Activated CD8-positive, alpha-beta T cell treated with anti-CD3 and anti-CD28 coated beads for 36 hours (primary cell): ENCODE data around the gene PTPN6. TPM values are rescaled to one million over a fixed set of nuclear protein-coding genes. Genes with fewer than 3 reads are reported as not detected.

ENCODE experiments used
- ATAC-seq: fragments of 200-7000 bp; cut with Tn5 transposase; one replicate; pipeline ENCODE4 v1.10.0; 2021; ENCODE audit warnings: mild to moderate bottlenecking, moderate library complexity
- CTCF ChIA-PET: fragments of 350-600 bp; sonication (Branson Sonifier 250); formaldehyde crosslinking; loops from one replicate; lab custom pipeline; 2021; ENCODE audit warnings: antibody characterized with exemption; lab: Charles Lee
- POLR2A ChIA-PET: fragments of 350-600 bp; sonication (Branson Sonifier 250); formaldehyde crosslinking; loops from one replicate; lab custom pipeline; 2021; ENCODE audit warnings: antibody characterized with exemption; lab: Charles Lee
- DNase-seq: peaks from one replicate; pipeline ENCODE4 v3.0.0-alpha.2; 2020
- H3K27ac Mint-ChIP-seq: one replicate; pipeline ENCODE4 v1.8.0; 2021; ENCODE audit warnings: mild to moderate bottlenecking, mixed read lengths
- H3K27me3 Mint-ChIP-seq: one replicate; pipeline ENCODE4 v1.8.0; 2021; ENCODE audit warnings: mixed read lengths
- H3K36me3 Mint-ChIP-seq: one replicate; pipeline ENCODE4 v1.8.0; 2021; ENCODE audit warnings: low read depth, mixed read lengths
- H3K4me1 Mint-ChIP-seq: one replicate; pipeline ENCODE4 v1.8.0; 2021; ENCODE audit warnings: low read depth, mixed read lengths
- H3K4me3 Mint-ChIP-seq: one replicate; pipeline ENCODE4 v1.8.0; 2021; ENCODE audit warnings: mild to moderate bottlenecking, moderate library complexity, mixed read lengths
- H3K9me3 Mint-ChIP-seq: one replicate; pipeline ENCODE4 v1.8.0; 2021; ENCODE audit warnings: mixed read lengths
- CTCF ChIP-seq: fragments of 200-600 bp; IDR thresholded peaks from one replicate; pipeline ENCODE4 v1.8.0; 2022; ENCODE audit warnings: antibody characterized with exemption, mild to moderate bottlenecking
- intact Hi-C: fragments of 100-400 bp; cut with micrococcal nuclease; formaldehyde crosslinking; loops from one replicate; pipeline ENCODE4 v1.10.0; 2022
- total RNA-seq, 2 experiments: library from RNA; stranded (reverse); gene quantifications; one replicate each; pipeline ENCODE4 v1.2.3, GENCODE V29; 2021

Gene PTPN6
- total RNA-seq, 2 experiments from 2014 or later: 485 to 489 TPM

- intact Hi-C loops: loop anchor here (10.0 kb wide), 1 partner anchor 164 kb away; the partner anchor contains the start of gene C1RL
These were observed 9.9 kb upstream of the PTPN6 start for GRCh38 chr12:6941267-6941666.

GRCh38 chr12:6941782-6942181 is 9.4 kb upstream of the PTPN6 start:
- H3K27ac Mint-ChIP-seq: no peak overlapping the region
- intact Hi-C loops: loop anchor here (2.0 to 10.0 kb wide), 2 partner anchors 77 to 163 kb away; partner anchors contain the start of genes C1RL and LPCAT3
- no peak for DNase-seq
- ChIA-PET CTCF (interaction anchor here (1.0 to 22.8 kb wide), 4 partner anchors 15 to 69 kb away, joined by 3 to 460 read pairs (median 56); partner anchors contain the start of gene ATN1), POLR2A (interaction anchor here (1.3 to 36.0 kb wide), 5 partner anchors 13 to 90 kb away, joined by 4 to 1266 read pairs (median 90); partner anchors contain the start of genes ATN1, C12orf57, CDCA3 and EMG1)
- TF ChIP-seq CTCF: no peak
- H3K9me3 Mint-ChIP-seq: no peaks in the 10 kb centered on the region
- H3K36me3 Mint-ChIP-seq: peaks cover 37% of the 10 kb centered on the region
- no peaks in the 10 kb centered on the region for H3K27me3 Mint-ChIP-seq
- H3K4me1 Mint-ChIP-seq: peaks cover 41% of the 10 kb centered on the region
- no peak overlapping the region for H3K4me3 Mint-ChIP-seq
- ATAC-seq: no peak

More at GRCh38 chr12:6941267-6941666, 9.9 kb upstream of the PTPN6 start:
- Mint-ChIP-seq H3K4me1 (peaks cover 45% of the 10 kb centered on the region), H3K27ac (peak overlapping the region; percentile 24), H3K4me3 (no peak overlapping the region), H3K27me3 (no peaks in the 10 kb centered on the region), H3K9me3 (no peaks in the 10 kb centered on the region), H3K36me3 (peaks cover 40% of the 10 kb centered on the region)
- DNase-seq: no peak
- no peak for TF ChIP-seq CTCF
- ChIA-PET CTCF (interaction anchor here (1.1 to 22.8 kb wide), 3 partner anchors 15 to 27 kb away, joined by 4 to 460 read pairs (median 108); partner anchors contain the start of gene ATN1), POLR2A (interaction anchor here (1.3 to 36.0 kb wide), 4 partner anchors 13 to 90 kb away, joined by 4 to 1266 read pairs (median 144); partner anchors contain the start of genes ATN1, C12orf57, CDCA3 and EMG1)
- no peak for ATAC-seq

GRCh38 chr12:6942331-6942665 is 8.9 kb upstream of the PTPN6 start:
- no peak for DNase-seq
- CTCF ChIA-PET: interaction anchor here (1.0 to 22.8 kb wide), 3 partner anchors 18 to 70 kb away, joined by 3 to 460 read pairs (median 21); no protein-coding TSS in a partner anchor
- H3K4me3 Mint-ChIP-seq: peak overlapping the region; percentile 85
- no peak for ATAC-seq
- POLR2A ChIA-PET: interaction anchor here (1.3 to 36.0 kb wide), 6 partner anchors 3 to 91 kb away, joined by 4 to 1266 read pairs (median 130); partner anchors contain the start of genes ATN1, C12orf57, CDCA3 and EMG1
- H3K9me3 Mint-ChIP-seq: no peaks in the 10 kb centered on the region
- H3K4me1 Mint-ChIP-seq: peaks cover 46% of the 10 kb centered on the region
- intact Hi-C loops: loop anchor here (2.0 to 10.0 kb wide), 2 partner anchors 77 to 163 kb away; partner anchors contain the start of genes C1RL and LPCAT3
- no peak for TF ChIP-seq CTCF
- H3K27me3 Mint-ChIP-seq: no peaks in the 10 kb centered on the region
- peaks cover 39% of the 10 kb centered on the region for H3K36me3 Mint-ChIP-seq
- peak overlapping the region; percentile 93 for H3K27ac Mint-ChIP-seq

- CTCF ChIA-PET: interaction anchor here (0.7 to 22.8 kb wide), 10 partner anchors 15 to 169 kb away, joined by 3 to 460 read pairs (median 19); partner anchors contain the start of genes ATN1, C1RL, ENO2 and LPCAT3
- Mint-ChIP-seq H3K27ac (peak overlapping the region; percentile 93), H3K4me1 (peaks cover 53% of the 10 kb centered on the region), H3K9me3 (no peaks in the 10 kb centered on the region), H3K36me3 (peaks cover 42% of the 10 kb centered on the region), H3K27me3 (no peaks in the 10 kb centered on the region), H3K4me3 (peak overlapping the region; percentile 85)
- peak; percentile 53 for ATAC-seq
- POLR2A ChIA-PET: interaction anchor here (0.7 to 36.0 kb wide), 45 partner anchors 4 to 516 kb away, joined by 3 to 1266 read pairs (median 6); partner anchors contain the start of genes ATN1, C12orf57, C1R and C1RL
- DNase-seq: peak; percentile 88
- intact Hi-C loops: loop anchor here (2.0 to 10.0 kb wide), 2 partner anchors 75 to 161 kb away; partner anchors contain the start of genes C1RL and LPCAT3
- no peak for TF ChIP-seq CTCF
These were observed 7.8 kb upstream of the PTPN6 start for GRCh38 chr12:6943389-6943721.
